Measurements from ENCODE around the gene PPM1M.

Gene PPM1M

GRCh38 chr3:52203701-52204100 is 41.9 kb upstream of the PPM1M start:
- Histone ChIP-seq H3K36me3 (ENCODE audit: control insufficient read depth in 5 of 5, insufficient read depth in 5 of 5, low read length in 5 of 5) (peaks cover 40 to 70% (median 68%) of the 10 kb centered on the region in 5 donors), H3K27ac (ENCODE audit: low read depth, low read length) (no peak overlapping the region), H3K9me3 (ENCODE audit: control insufficient read depth in 5 of 5, low read length in 5 of 5) (no peaks in the 10 kb centered on the region), H3K4me3 (ENCODE audit: low read depth in 1 of 5, low read length in 5 of 5) (no peak overlapping the region), H3K4me1 (ENCODE audit: control insufficient read depth in 5 of 5, insufficient read depth in 5 of 5, low read length in 5 of 5) (peaks cover 5 to 46% (median 34%) of the 10 kb centered on the region in 5 donors), H3K9ac (ENCODE audit: low read length in 5 of 5) (no peak overlapping the region), H3K27me3 (ENCODE audit: control insufficient read depth in 5 of 5, insufficient read depth in 4 of 5, low read length in 5 of 5) (no peaks in the 10 kb centered on the region)

GRCh38 chr3:52204337-52205073 is 41.1 kb upstream of the PPM1M start:
- Histone ChIP-seq H3K9ac (ENCODE audit: low read length in 5 of 5) (no peak overlapping the region), H3K9me3 (ENCODE audit: control insufficient read depth in 5 of 5, low read length in 5 of 5) (no peaks in the 10 kb centered on the region), H3K4me3 (ENCODE audit: low read depth in 1 of 5, low read length in 5 of 5) (no peak overlapping the region), H3K27ac (ENCODE audit: low read depth, low read length) (peak overlapping the region; percentile 24), H3K36me3 (ENCODE audit: control insufficient read depth in 5 of 5, insufficient read depth in 5 of 5, low read length in 5 of 5) (peaks cover 43 to 76% (median 71%) of the 10 kb centered on the region in 5 donors), H3K27me3 (ENCODE audit: control insufficient read depth in 5 of 5, insufficient read depth in 4 of 5, low read length in 5 of 5) (no peaks in the 10 kb centered on the region), H3K4me1 (ENCODE audit: control insufficient read depth in 5 of 5, insufficient read depth in 5 of 5, low read length in 5 of 5) (peaks cover 1 to 38% (median 26%) of the 10 kb centered on the region in 5 donors)

- no peaks in the 10 kb centered on the region for H3K27me3 ChIP-seq (ENCODE audit: control insufficient read depth in 5 of 5, insufficient read depth in 4 of 5, low read length in 5 of 5)
- H3K27ac ChIP-seq (ENCODE audit: low read depth, low read length), result no peak overlapping the region
- no peak overlapping the region for H3K4me3 ChIP-seq (ENCODE audit: low read depth in 1 of 5, low read length in 5 of 5)
- H3K9me3 ChIP-seq (ENCODE audit: control insufficient read depth in 5 of 5, low read length in 5 of 5), result no peaks in the 10 kb centered on the region
- peaks cover 43 to 89% (median 83%) of the 10 kb centered on the region in 5 donors for H3K36me3 ChIP-seq (ENCODE audit: control insufficient read depth in 5 of 5, insufficient read depth in 5 of 5, low read length in 5 of 5)
- peaks cover 1 to 42% (median 34%) of the 10 kb centered on the region in 5 donors for H3K4me1 ChIP-seq (ENCODE audit: control insufficient read depth in 5 of 5, insufficient read depth in 5 of 5, low read length in 5 of 5)
- H3K9ac ChIP-seq (ENCODE audit: low read length in 5 of 5), result no peak overlapping the region
Measured at GRCh38 chr3:52205727-52206372, 39.7 kb upstream of the PPM1M start.

GRCh38 chr3:52208556-52208955 is 37.0 kb upstream of the PPM1M start:
- no peak overlapping the region for H3K27ac ChIP-seq (ENCODE audit: low read depth, low read length)
- H3K4me3 ChIP-seq (ENCODE audit: low read depth in 1 of 5, low read length in 5 of 5), result no peak overlapping the region
- no peak overlapping the region for H3K9ac ChIP-seq (ENCODE audit: low read length in 5 of 5)
- no peaks in the 10 kb centered on the region for H3K27me3 ChIP-seq (ENCODE audit: control insufficient read depth in 5 of 5, insufficient read depth in 4 of 5, low read length in 5 of 5)
- no peaks in the 10 kb centered on the region for H3K9me3 ChIP-seq (ENCODE audit: control insufficient read depth in 5 of 5, low read length in 5 of 5)
- peaks cover 39 to 98% (median 92%) of the 10 kb centered on the region in 5 donors for H3K36me3 ChIP-seq (ENCODE audit: control insufficient read depth in 5 of 5, insufficient read depth in 5 of 5, low read length in 5 of 5)
- H3K4me1 ChIP-seq (ENCODE audit: control insufficient read depth in 5 of 5, insufficient read depth in 5 of 5, low read length in 5 of 5), result peaks cover under 1 to 22% (median 19%) of the 10 kb centered on the region in 5 donors

GRCh38 chr3:52210037-52210436 is 35.5 kb upstream of the PPM1M start:
- no peaks in the 10 kb centered on the region for H3K27me3 ChIP-seq (ENCODE audit: control insufficient read depth in 5 of 5, insufficient read depth in 4 of 5, low read length in 5 of 5)
- peaks cover 0 to 25% (median 20%) of the 10 kb centered on the region in 5 donors for H3K4me1 ChIP-seq (ENCODE audit: control insufficient read depth in 5 of 5, insufficient read depth in 5 of 5, low read length in 5 of 5)
- H3K9ac ChIP-seq (ENCODE audit: low read length in 5 of 5), result no peak overlapping the region
- peaks cover 31 to 98% (median 92%) of the 10 kb centered on the region in 5 donors for H3K36me3 ChIP-seq (ENCODE audit: control insufficient read depth in 5 of 5, insufficient read depth in 5 of 5, low read length in 5 of 5)
- peak overlapping the region; percentile 37 for H3K27ac ChIP-seq (ENCODE audit: low read depth, low read length)
- H3K9me3 ChIP-seq (ENCODE audit: control insufficient read depth in 5 of 5, low read length in 5 of 5), result no peaks in the 10 kb centered on the region
- H3K4me3 ChIP-seq (ENCODE audit: low read depth in 1 of 5, low read length in 5 of 5), result no peak overlapping the region

GRCh38 chr3:52210550-52211046 is 35.0 kb upstream of the PPM1M start:
- Histone ChIP-seq H3K4me3 (ENCODE audit: low read depth in 1 of 5, low read length in 5 of 5) (no peak overlapping the region), H3K9ac (ENCODE audit: low read length in 5 of 5) (no peak overlapping the region), H3K27me3 (ENCODE audit: control insufficient read depth in 5 of 5, insufficient read depth in 4 of 5, low read length in 5 of 5) (no peaks in the 10 kb centered on the region), H3K4me1 (ENCODE audit: control insufficient read depth in 5 of 5, insufficient read depth in 5 of 5, low read length in 5 of 5) (peaks cover 0 to 30% (median 26%) of the 10 kb centered on the region in 5 donors), H3K27ac (ENCODE audit: low read depth, low read length) (peak overlapping the region; percentile 37), H3K36me3 (ENCODE audit: control insufficient read depth in 5 of 5, insufficient read depth in 5 of 5, low read length in 5 of 5) (peaks cover 26 to 98% (median 92%) of the 10 kb centered on the region in 5 donors), H3K9me3 (ENCODE audit: control insufficient read depth in 5 of 5, low read length in 5 of 5) (no peaks in the 10 kb centered on the region)

- no peak overlapping the region for H3K27ac ChIP-seq (ENCODE audit: low read depth, low read length)
- H3K4me3 ChIP-seq (ENCODE audit: low read depth in 1 of 5, low read length in 5 of 5), result no peak overlapping the region
- peaks cover 20 to 92% (median 85%) of the 10 kb centered on the region in 5 donors for H3K36me3 ChIP-seq (ENCODE audit: control insufficient read depth in 5 of 5, insufficient read depth in 5 of 5, low read length in 5 of 5)
- peaks cover under 1 to 38% (median 34%) of the 10 kb centered on the region in 5 donors for H3K4me1 ChIP-seq (ENCODE audit: control insufficient read depth in 5 of 5, insufficient read depth in 5 of 5, low read length in 5 of 5)
- no peaks in the 10 kb centered on the region for H3K9me3 ChIP-seq (ENCODE audit: control insufficient read depth in 5 of 5, low read length in 5 of 5)
- peak overlapping the region in 1 of 5 donors; percentile 9 for H3K9ac ChIP-seq (ENCODE audit: low read length in 5 of 5)
- H3K27me3 ChIP-seq (ENCODE audit: control insufficient read depth in 5 of 5, insufficient read depth in 4 of 5, low read length in 5 of 5), result no peaks in the 10 kb centered on the region
Measured at GRCh38 chr3:52211268-52211891, 34.2 kb upstream of the PPM1M start.

GRCh38 chr3:52213005-52213404 is 32.6 kb upstream of the PPM1M start:
- Histone ChIP-seq H3K27ac (ENCODE audit: low read depth, low read length) (no peak overlapping the region), H3K4me1 (ENCODE audit: control insufficient read depth in 5 of 5, insufficient read depth in 5 of 5, low read length in 5 of 5) (peaks cover 11 to 54% (median 50%) of the 10 kb centered on the region in 5 donors), H3K9me3 (ENCODE audit: control insufficient read depth in 5 of 5, low read length in 5 of 5) (no peaks in the 10 kb centered on the region), H3K4me3 (ENCODE audit: low read depth in 1 of 5, low read length in 5 of 5) (no peak overlapping the region), H3K36me3 (ENCODE audit: control insufficient read depth in 5 of 5, insufficient read depth in 5 of 5, low read length in 5 of 5) (peaks cover 13 to 78% (median 72%) of the 10 kb centered on the region in 5 donors), H3K9ac (ENCODE audit: low read length in 5 of 5) (no peak overlapping the region), H3K27me3 (ENCODE audit: control insufficient read depth in 5 of 5, insufficient read depth in 4 of 5, low read length in 5 of 5) (no peaks in the 10 kb centered on the region)

GRCh38 chr3:52213901-52214300 is 31.7 kb upstream of the PPM1M start:
- no peaks in the 10 kb centered on the region for H3K9me3 ChIP-seq (ENCODE audit: control insufficient read depth in 5 of 5, low read length in 5 of 5)
- H3K27ac ChIP-seq (ENCODE audit: low read depth, low read length), result peak overlapping the region; percentile 78
- peaks cover 14 to 61% (median 59%) of the 10 kb centered on the region in 5 donors for H3K4me1 ChIP-seq (ENCODE audit: control insufficient read depth in 5 of 5, insufficient read depth in 5 of 5, low read length in 5 of 5)
- no peak overlapping the region for H3K9ac ChIP-seq (ENCODE audit: low read length in 5 of 5)
- H3K27me3 ChIP-seq (ENCODE audit: control insufficient read depth in 5 of 5, insufficient read depth in 4 of 5, low read length in 5 of 5), result no peaks in the 10 kb centered on the region
- peaks cover 6 to 70% (median 64%) of the 10 kb centered on the region in 5 donors for H3K36me3 ChIP-seq (ENCODE audit: control insufficient read depth in 5 of 5, insufficient read depth in 5 of 5, low read length in 5 of 5)
- H3K4me3 ChIP-seq (ENCODE audit: low read depth in 1 of 5, low read length in 5 of 5), result no peak overlapping the region
